GM12878 (cell line): ENCODE data around the gene TGM2. TPM values are rescaled to one million over a fixed set of nuclear protein-coding genes. Genes with fewer than 3 reads are reported as not detected.

Experiments
- ATAC-seq: fragments of 200-7000 bp; cut with Tn5 transposase; 3 replicates; pipeline ENCODE4 v1.9.1; 2020; ENCODE audit warnings: mild to moderate bottlenecking, moderate library complexity
- BruUV-seq: library from RNA; stranded (reverse); fragments of 400-500 nt; replicated peaks from 2 replicates; lab custom pipeline; 2021; lab: Mats Ljungman, UMichigan
- CTCF ChIA-PET: fragments of 300-600 bp; sonication (Branson Sonifier 250); formaldehyde crosslinking; extraction: SDS; loops from one replicate; lab custom pipeline; 2021; ENCODE audit warnings: inconsistent platforms; lab: Yijun Ruan, JAX
- POLR2A ChIA-PET: fragments of 350-600 bp; formaldehyde crosslinking; extraction: SDS; loops from one replicate; lab custom pipeline; 2021; ENCODE audit warnings: inconsistent platforms; lab: Charles Lee
- RAD21 ChIA-PET: fragments of 300-600 bp; sonication (Branson Sonifier 250); formaldehyde crosslinking; loops from one replicate; lab custom pipeline; 2023; ENCODE audit warnings: antibody characterized with exemption; ENCODE audit not compliant: unreplicated experiment; lab: Charles Lee
- SMC1A ChIA-PET: fragments of 300-600 bp; sonication (Branson Sonifier 250); formaldehyde crosslinking; loops from one replicate; lab custom pipeline; 2023; ENCODE audit not compliant: unreplicated experiment, uncharacterized antibody; lab: Charles Lee
- DNase-seq: peaks from one replicate; pipeline ENCODE4 v3.0.0-alpha.2; 2011; ENCODE audit warnings: low read depth, low spot score
- FAIRE-seq: peaks from 3 replicates; lab custom pipeline; 2011; peaks lifted over from hg19 to GRCh38; lab: Jason Lieb, UNC
- H2AFZ ChIP-seq: 2 replicates; pipeline ENCODE4 v1.6.0; 2011; ENCODE audit warnings: low read depth, low read length, control low read depth; ENCODE audit not compliant: control insufficient read depth
- H3K27ac ChIP-seq: 2 replicates; pipeline ENCODE4 v1.5.1; 2011; ENCODE audit warnings: control low read depth; ENCODE audit not compliant: control insufficient read depth, insufficient read depth
- H3K27me3 ChIP-seq, 2 experiments: replicated peaks in 1 of 2; 2 replicates each; pipeline versions ENCODE4 v1.6.0 to v1.6.1; 2011; ENCODE audit warnings: low read length in 1 of 2; ENCODE audit not compliant: control insufficient read depth in 2 of 2, insufficient read depth in 2 of 2
- H3K36me3 ChIP-seq, 2 experiments: 2 replicates each; pipeline ENCODE4 v1.5.1; 2011; ENCODE audit warnings: low read length in 1 of 2; ENCODE audit not compliant: control insufficient read depth in 2 of 2, insufficient read depth in 2 of 2
- H3K4me1 ChIP-seq: 2 replicates; pipeline ENCODE4 v1.6.1; 2011; ENCODE audit warnings: mild to moderate bottlenecking, low read length, moderate library complexity, mixed read lengths; ENCODE audit not compliant: control insufficient read depth, insufficient read depth
- H3K4me2 ChIP-seq: 2 replicates; pipeline ENCODE4 v1.6.0; 2011; ENCODE audit warnings: control low read depth; ENCODE audit not compliant: control insufficient read depth, insufficient read depth
- H3K4me3 ChIP-seq: fragments of 200-600 bp; sonication (generic); 2 replicates; pipeline ENCODE4 v1.5.1; 2016
- H3K79me2 ChIP-seq: 2 replicates; pipeline ENCODE4 v1.6.0; 2011; ENCODE audit warnings: low read length; ENCODE audit not compliant: control insufficient read depth, insufficient read depth
- H3K9ac ChIP-seq: 2 replicates; pipeline ENCODE4 v1.8.0; 2011; ENCODE audit warnings: low read length, control low read depth, mixed read lengths; ENCODE audit not compliant: control insufficient read depth, insufficient read depth
- H3K9me3 ChIP-seq: replicated peaks from 3 replicates; pipeline ENCODE4 v1.5.1; 2011; ENCODE audit warnings: mild to moderate bottlenecking, low read length; ENCODE audit not compliant: control insufficient read depth, insufficient read depth
- H4K20me1 ChIP-seq: 2 replicates; pipeline ENCODE4 v1.6.0; 2011; ENCODE audit not compliant: control insufficient read depth, insufficient read depth
- EP300 ChIP-seq, 2 experiments: fragments of 150-350 bp in 1 of 2; IDR thresholded peaks; 2 replicates each; pipeline ENCODE4 v1.6.1; 2011 to 2012; ENCODE audit warnings: low read depth in 2 of 2, low read length in 2 of 2, borderline replicate concordance in 1 of 2, improper control_type of control experiment in 1 of 2, inconsistent platforms in 1 of 2; ENCODE audit not compliant: control insufficient read depth in 1 of 2
- IKZF2 ChIP-seq, 2 experiments: fragments of 450-650 bp; IDR thresholded peaks; 2 replicates each; pipeline ENCODE4 v1.6.1; 2017; ENCODE audit warnings: mild to moderate bottlenecking in 2 of 2, moderate library complexity in 2 of 2
- NFIC ChIP-seq: IDR thresholded peaks from 2 replicates; pipeline ENCODE4 v1.6.1; 2012; ENCODE audit warnings: low read depth, mild to moderate bottlenecking, inconsistent platforms, low read length, moderate library complexity
- NFXL1 ChIP-seq: fragments of 450-650 bp; IDR thresholded peaks from 2 replicates; pipeline ENCODE4 v1.6.1; 2017; ENCODE audit warnings: antibody characterized with exemption, mild to moderate bottlenecking, borderline replicate concordance
- PAX5 ChIP-seq: IDR thresholded peaks from 2 replicates; pipeline ENCODE4 v1.6.1; 2011; ENCODE audit warnings: low read depth, low read length, borderline replicate concordance
- PML ChIP-seq: IDR thresholded peaks from 2 replicates; pipeline ENCODE4 v1.6.1; 2012; ENCODE audit warnings: low read length, inconsistent platforms
- RFX5 ChIP-seq: IDR thresholded peaks from 2 replicates; pipeline ENCODE4 v1.6.1; 2011; ENCODE audit warnings: low read depth, low read length, improper control_type of control experiment
- SIN3A ChIP-seq: IDR thresholded peaks from 2 replicates; pipeline ENCODE4 v1.6.1; 2012; ENCODE audit warnings: low read depth, low read length, improper control_type of control experiment
- SREBF2 ChIP-seq: IDR thresholded peaks from 2 replicates; pipeline ENCODE4 v1.6.1; 2012; ENCODE audit warnings: mild to moderate bottlenecking, low read length
- ZNF24 ChIP-seq: fragments of 450-650 bp; IDR thresholded peaks from 2 replicates; pipeline ENCODE4 v1.6.1; 2017; ENCODE audit warnings: antibody characterized with exemption, mild to moderate bottlenecking
- WGBS: methylation state at CpG from one replicate; pipeline ENCODE4 v1.1.6; 2016; ENCODE audit warnings: low lambda C conversion rate; ENCODE audit not compliant: insufficient replicate concordance, insufficient coverage; ENCODE audit errors: missing lambda C conversion rate; 5-methylcytosine and 5-hydroxymethylcytosine counted together
- in situ Hi-C: fragments of 300-500 bp; cut with MboI; formaldehyde crosslinking; loops from 9 replicates; pipeline ENCODE4 v1.14.3; 2018; ENCODE audit warnings: mixed read lengths
- intact Hi-C: fragments of 100-400 bp; cut with micrococcal nuclease; formaldehyde crosslinking; loops from one replicate; pipeline ENCODE4 v1.14.2; 2022; ENCODE audit not compliant: unreplicated experiment
- polyA plus RNA-seq, 11 experiments: library from polyadenylated mRNA; depleted of rRNA in 4 of 11; unstranded in 6 of 11; stranded (reverse) in 5 of 11; fragments of >200 nt; fragmentation: Nextera tagmentation in 4 of 11; fragmentation: Illumina TruSeq in 1 of 11; extraction: Ambion mirVana in 4 of 11; extraction: Trizol in 1 of 11; gene quantifications; 1 replicate in 1 of 11; 2 replicates in 10 of 11; pipeline versions ENCODE4 v1.2.1 to v1.2.3, GENCODE V29; 2011 to 2016; ENCODE audit warnings: inconsistent platforms in 2 of 11, missing spikeins in 2 of 11, low read depth in 1 of 11
- total RNA-seq, 4 experiments: library from RNA; depleted of rRNA in 3 of 4; stranded (reverse); fragments of >200 nt in 3 of 4; fragmentation: Illumina TruSeq in 1 of 4; extraction: Trizol in 1 of 4; gene quantifications; 2 replicates each; pipeline versions ENCODE4 v1.2.1 to v1.2.3, GENCODE V29; 2013 to 2021

Gene TGM2
- total and polyA plus RNA-seq, 10 of the 15 experiments (the other 5 are each of a cell fraction or from before 2014, with no cell fraction given) = 0.11 to 1.9 (median 0.51) TPM

DNA sequence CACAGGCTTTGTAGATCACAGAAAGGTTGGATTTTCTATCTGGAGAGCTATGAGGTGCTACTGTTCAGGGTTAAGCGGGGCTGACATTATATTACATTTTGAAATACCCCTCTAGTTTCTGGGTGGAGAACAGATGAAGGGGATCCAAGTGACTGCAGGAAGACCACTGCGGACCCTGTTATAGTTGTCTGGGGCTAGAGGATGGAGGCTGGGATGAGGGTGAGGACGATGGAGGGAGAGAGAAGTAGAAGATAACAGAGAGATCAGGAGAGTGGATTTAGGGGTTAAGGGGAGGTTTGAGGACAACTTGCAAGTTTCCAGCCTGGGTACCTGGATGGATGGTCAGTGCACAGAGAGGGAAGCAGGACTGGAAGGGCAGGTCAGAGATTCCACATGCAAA is 43.5 kb upstream of the TGM2 start (continued):
- no peak for TF ChIP-seq NFXL1
- TF ChIP-seq NFIC = no peak
- no peak for TF ChIP-seq SREBF2
- TF ChIP-seq IKZF2 (IDR thresholded peaks at IDR 0.05) = no peak
- no peak for TF ChIP-seq PAX5
- TF ChIP-seq SIN3A = no peak

DNA sequence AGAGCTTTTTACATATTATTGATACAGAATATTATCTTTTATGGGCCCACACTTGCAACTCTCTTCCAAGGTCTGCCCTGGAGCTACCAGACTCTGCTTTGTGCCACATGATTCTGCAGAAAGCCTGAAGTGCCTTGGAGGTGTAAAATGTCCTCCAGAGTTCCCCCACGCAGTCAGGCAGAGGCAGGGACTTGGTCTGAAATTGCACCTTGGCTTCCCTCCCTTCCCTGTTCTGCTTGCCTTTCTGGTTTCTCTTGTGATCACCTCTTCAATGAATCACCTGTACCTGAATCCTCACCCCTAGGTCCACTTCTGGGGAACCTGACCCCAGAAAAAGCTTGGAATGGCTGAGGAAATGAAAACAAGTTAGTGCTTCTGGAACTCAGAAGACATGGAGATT is 43.0 kb upstream of the TGM2 start:
- Histone ChIP-seq H3K27ac (no peak overlapping the region), H3K4me1 (no peaks in the 10 kb centered on the region), H4K20me1 (no peaks in the 10 kb centered on the region), H2AFZ (no peak overlapping the region), H3K4me3 (no peak overlapping the region), H3K27me3 (no peaks in the 10 kb centered on the region; a peak in 2 of 4 replicates), H3K36me3 (no peaks in the 10 kb centered on the region)
- intact Hi-C loops = no loop called here
- SMC1A ChIA-PET = interaction anchor here (1.1 to 1.5 kb wide), 3 partner anchors 12 to 174 kb away, joined by 3 to 7 read pairs (median 5); no protein-coding TSS in a partner anchor
- 43% methylated on average over 1 of the region's 1 CpG for WGBS
- BruUV-seq = no TSS peak
- FAIRE-seq = no peak
- RAD21 ChIA-PET = no interaction called here
- POLR2A ChIA-PET = no interaction called here
- no peak for TF ChIP-seq PML
- no peak for TF ChIP-seq ZNF24
- TF ChIP-seq EP300 (IDR thresholded peaks at IDR 0.05; ENCODE audit: borderline replicate concordance in 1 of 2, control insufficient read depth in 1 of 2, low read depth in 2 of 2, low read length in 2 of 2) = no peak
- TF ChIP-seq RFX5 = no peak
- TF ChIP-seq, all 136 proteins: peak for 0
- no peak overlapping the region for H3K9ac ChIP-seq
- CTCF ChIA-PET = interaction anchor here (1.3 to 6.2 kb wide), 3 partner anchors 13 to 150 kb away, joined by 3 to 35 read pairs (median 3); no protein-coding TSS in a partner anchor
- H3K9me3 ChIP-seq = no peaks in the 10 kb centered on the region
- H3K79me2 ChIP-seq = no peaks in the 10 kb centered on the region
- no peak for DNase-seq
- in situ Hi-C loops = no loop called here
- no peak for ATAC-seq
- no peak overlapping the region for H3K4me2 ChIP-seq
